OCI-LY7 (cell line): ENCODE results near the gene GLS. TPM values are rescaled to one million over a fixed set of nuclear protein-coding genes. Genes with fewer than 3 reads are reported as not detected.

Experiments used
- BruUV-seq: library from RNA; stranded (reverse); fragments of 400-500 nt; replicated peaks from 2 replicates; lab custom pipeline; 2021; lab: Mats Ljungman, UMichigan
- CTCF ChIA-PET: fragments of 300-600 bp; sonication (Branson Sonifier 250); formaldehyde crosslinking; loops from one replicate; lab custom pipeline; 2022; ENCODE audit warnings: antibody characterized with exemption; ENCODE audit not compliant: unreplicated experiment; lab: Charles Lee
- POLR2A ChIA-PET: fragments of 300-600 bp; sonication (Branson Sonifier 250); formaldehyde crosslinking; loops from one replicate; lab custom pipeline; 2022; ENCODE audit warnings: antibody characterized with exemption; lab: Charles Lee
- DNase-seq: peaks from one replicate; pipeline ENCODE4 v3.0.0-alpha.2; 2015; ENCODE audit warnings: low spot score
- H2AFZ ChIP-seq: fragments of 200-600 bp; sonication (generic), shearing (Covaris generic); 2 replicates; pipeline ENCODE4 v1.6.1; 2014; ENCODE audit warnings: mild to moderate bottlenecking, antibody characterized with exemption, low read length, moderate library complexity
- H3K27ac ChIP-seq: fragments of 200-600 bp; sonication (generic); 2 replicates; pipeline ENCODE4 v1.5.1; 2014; ENCODE audit warnings: mixed run types, low read depth, mild to moderate bottlenecking, moderate library complexity, low read length, inconsistent platforms; ENCODE audit not compliant: poor library complexity, severe bottlenecking
- H3K36me3 ChIP-seq: fragments of 200-600 bp; sonication (generic); 2 replicates; pipeline ENCODE4 v1.6.1; 2014; ENCODE audit warnings: mild to moderate bottlenecking, antibody characterized with exemption, low read length, moderate library complexity, mixed read lengths; ENCODE audit not compliant: insufficient read depth
- H3K4me1 ChIP-seq: fragments of 200-600 bp; sonication (generic); 2 replicates; pipeline ENCODE4 v1.5.1; 2014; ENCODE audit warnings: mild to moderate bottlenecking, low read length; ENCODE audit not compliant: insufficient read depth, poor library complexity, severe bottlenecking
- H3K4me2 ChIP-seq: fragments of 200-600 bp; sonication (generic); 2 replicates; pipeline ENCODE4 v1.6.1; 2014; ENCODE audit warnings: mild to moderate bottlenecking, low read length
- H3K4me3 ChIP-seq: fragments of 200-600 bp; sonication (generic); 2 replicates; pipeline ENCODE4 v1.5.1; 2014; ENCODE audit warnings: mild to moderate bottlenecking, low read depth, low read length; ENCODE audit not compliant: poor library complexity, severe bottlenecking
- H3K79me2 ChIP-seq: fragments of 200-600 bp; sonication (generic); 2 replicates; pipeline ENCODE4 v1.6.1; 2016; ENCODE audit warnings: low read depth, mild to moderate bottlenecking, low read length, moderate library complexity, mixed read lengths; ENCODE audit not compliant: insufficient read depth
- H3K9me2 ChIP-seq: fragments of 200-600 bp; sonication (generic); 2 replicates; pipeline ENCODE4 v1.6.1; 2016; ENCODE audit warnings: mild to moderate bottlenecking, low read length, mixed read lengths; ENCODE audit not compliant: insufficient read depth
- H3K9me3 ChIP-seq: fragments of 200-600 bp; sonication (generic); 2 replicates; pipeline ENCODE4 v1.6.1; 2014; ENCODE audit warnings: mild to moderate bottlenecking, mixed run types, low read length, mixed read lengths
- H4K20me1 ChIP-seq: fragments of 200-600 bp; sonication (generic); 2 replicates; pipeline ENCODE4 v1.6.1; 2014; ENCODE audit warnings: mild to moderate bottlenecking, antibody characterized with exemption, low read length, moderate library complexity, mixed read lengths; ENCODE audit not compliant: insufficient read depth
- CTCF ChIP-seq: fragments of 200-600 bp; sonication (generic); conservative IDR thresholded peaks from 2 replicates; pipeline ENCODE4 v1.5.1; 2014; ENCODE audit warnings: mild to moderate bottlenecking, antibody characterized with exemption, low read length, moderate library complexity, mixed read lengths
- EZH2phosphoT487 ChIP-seq: fragments of 200-600 bp; sonication (generic); IDR thresholded peaks from 2 replicates; pipeline ENCODE4 v1.6.1; 2018; ENCODE audit warnings: low read depth, borderline replicate concordance, mild to moderate bottlenecking, mixed run types, antibody characterized with exemption, low read length, moderate library complexity, mixed read lengths
- intact Hi-C: fragments of 100-400 bp; cut with micrococcal nuclease; formaldehyde crosslinking; loops from one replicate; pipeline ENCODE4 v1.10.0; 2022; ENCODE audit not compliant: unreplicated experiment
- total RNA-seq, 2 experiments: library from RNA; depleted of rRNA in 1 of 2; stranded (reverse); fragments of >200 nt in 1 of 2; shearing (Covaris generic) in 1 of 2; gene quantifications; 2 replicates each; pipeline ENCODE4 v1.2.3, GENCODE V29; 2014 to 2022

The GLS gene
- total RNA-seq, 2 experiments from 2014 or later: 102 to 103 TPM

- BruUV-seq: no TSS peak
- CTCF ChIA-PET: no interaction called here
- H3K4me1 ChIP-seq: peaks cover 53% of the 10 kb centered on the region
- no peak overlapping the region for H3K4me2 ChIP-seq
- POLR2A ChIA-PET: interaction anchor here (0.6 to 1.3 kb wide), 2 partner anchors 8 to 753 kb away, joined by 3 to 10 read pairs; no protein-coding TSS in a partner anchor
- intact Hi-C loops: no loop called here
- H3K9me3 ChIP-seq: no peaks in the 10 kb centered on the region
- no peak overlapping the region for H3K27ac ChIP-seq
- TF ChIP-seq EZH2phosphoT487 (no peak), CTCF (no peak)
- H2AFZ ChIP-seq: no peak overlapping the region
- peaks cover 99% of the 10 kb centered on the region for H3K79me2 ChIP-seq
- no peaks in the 10 kb centered on the region for H3K9me2 ChIP-seq
- no peak for DNase-seq
- peaks cover 76% of the 10 kb centered on the region for H3K36me3 ChIP-seq
- no peak overlapping the region for H3K4me3 ChIP-seq
- peaks cover 74% of the 10 kb centered on the region for H4K20me1 ChIP-seq
Measured at GRCh38 chr2:190888449-190888848, 7.8 kb downstream of the GLS start.

- intact Hi-C loops: no loop called here
- H4K20me1 ChIP-seq: peaks cover 69% of the 10 kb centered on the region
Measured at GRCh38 chr2:190889175-190889943, 8.7 kb downstream of the GLS start.

More at GRCh38 chr2:190889175-190889943, 8.7 kb downstream of the GLS start:
- H3K9me3 ChIP-seq: no peaks in the 10 kb centered on the region
- ChIA-PET POLR2A (interaction anchor here (0.6 to 1.3 kb wide), 5 partner anchors 8 to 754 kb away, joined by 3 to 10 read pairs (median 4); no protein-coding TSS in a partner anchor), CTCF (no interaction called here)
- no peak overlapping the region for H3K4me3 ChIP-seq
- TF ChIP-seq EZH2phosphoT487 (no peak), CTCF (no peak)
- H3K9me2 ChIP-seq: no peaks in the 10 kb centered on the region
- peaks cover 76% of the 10 kb centered on the region for H3K36me3 ChIP-seq
- H3K4me1 ChIP-seq: peaks cover 43% of the 10 kb centered on the region
- H2AFZ ChIP-seq: no peak overlapping the region
- no TSS peak for BruUV-seq
- H3K79me2 ChIP-seq: peaks cover 99% of the 10 kb centered on the region
- DNase-seq: no peak
- no peak overlapping the region for H3K27ac ChIP-seq
- no peak overlapping the region for H3K4me2 ChIP-seq
